SKM-1 treated with dmso at 0.1 percent for 144 hours (cell line): Measurements from ENCODE around the gene ELANE.
"Not testable (repeated sequence)": the region's sequence is repeated elsewhere in the genome, so short reads cannot be mapped to it uniquely, and the experiment has no call there.

Experiments
- DNase-seq: peaks from one replicate; lab custom pipeline; 2025; ENCODE audit not compliant: unreplicated experiment; lab: John Stamatoyannopoulos, UW

The ELANE gene

DNA sequence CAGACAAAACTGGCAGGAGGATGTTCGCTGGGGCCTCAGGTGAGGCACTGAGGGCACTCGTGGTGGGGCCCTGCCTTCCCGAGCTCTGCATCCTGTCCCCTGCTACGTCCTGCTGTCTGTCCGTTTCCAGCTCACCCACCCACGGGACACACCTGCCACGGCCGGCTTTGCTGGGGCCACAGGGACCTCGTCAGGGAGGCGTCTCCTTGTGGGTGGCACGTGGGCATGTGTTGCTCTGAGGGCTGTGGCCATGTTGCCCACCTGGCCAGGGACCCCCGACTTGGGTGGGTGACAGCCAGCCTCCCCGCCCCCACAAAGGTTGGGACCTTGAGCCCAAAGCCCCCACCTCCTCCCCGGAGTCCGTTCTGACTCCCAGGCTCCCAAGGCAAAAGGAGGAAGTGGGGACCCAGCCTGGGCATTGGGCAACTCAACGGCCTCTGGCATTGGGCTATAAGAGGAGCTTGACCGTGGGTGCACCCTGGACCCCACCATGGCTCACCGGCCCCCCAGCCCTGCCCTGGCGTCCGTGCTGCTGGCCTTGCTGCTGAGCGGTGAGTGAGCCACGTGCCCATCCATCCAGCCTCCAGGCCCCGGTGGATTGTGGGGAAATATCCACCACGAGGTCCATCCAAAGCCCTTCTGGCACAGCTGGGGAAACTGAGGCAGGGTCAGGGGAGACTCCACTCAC is 11.4 kb upstream of the ELANE start, which contains the start of gene PRTN3:
Gene PRTN3 (plus strand): TSS at position 481 of the 688 bp plus-strand sequence. CDS start 10 bp downstream, at position 491.
- peak; percentile 82 for DNase-seq

DNA sequence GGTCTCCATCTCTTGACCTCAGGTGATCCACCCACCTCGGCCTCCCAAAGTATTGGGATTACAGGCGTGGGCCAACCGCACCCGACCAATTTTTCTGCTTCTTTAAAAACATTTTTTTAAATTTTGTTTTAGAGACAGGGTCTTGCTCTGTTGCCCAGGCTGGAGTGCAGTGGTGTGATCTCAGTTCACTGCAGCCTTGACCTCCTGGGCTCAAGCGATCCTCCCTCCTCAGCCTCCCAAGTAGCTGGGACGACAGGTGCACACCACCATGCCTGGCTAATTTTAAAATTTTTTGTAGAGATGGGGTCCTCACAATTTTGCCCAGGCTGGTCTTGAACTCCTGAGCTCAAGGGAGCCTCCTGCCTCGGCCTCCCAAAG is 9.3 kb upstream of the ELANE start:
- DNase-seq: not testable (repeated sequence)

DNA sequence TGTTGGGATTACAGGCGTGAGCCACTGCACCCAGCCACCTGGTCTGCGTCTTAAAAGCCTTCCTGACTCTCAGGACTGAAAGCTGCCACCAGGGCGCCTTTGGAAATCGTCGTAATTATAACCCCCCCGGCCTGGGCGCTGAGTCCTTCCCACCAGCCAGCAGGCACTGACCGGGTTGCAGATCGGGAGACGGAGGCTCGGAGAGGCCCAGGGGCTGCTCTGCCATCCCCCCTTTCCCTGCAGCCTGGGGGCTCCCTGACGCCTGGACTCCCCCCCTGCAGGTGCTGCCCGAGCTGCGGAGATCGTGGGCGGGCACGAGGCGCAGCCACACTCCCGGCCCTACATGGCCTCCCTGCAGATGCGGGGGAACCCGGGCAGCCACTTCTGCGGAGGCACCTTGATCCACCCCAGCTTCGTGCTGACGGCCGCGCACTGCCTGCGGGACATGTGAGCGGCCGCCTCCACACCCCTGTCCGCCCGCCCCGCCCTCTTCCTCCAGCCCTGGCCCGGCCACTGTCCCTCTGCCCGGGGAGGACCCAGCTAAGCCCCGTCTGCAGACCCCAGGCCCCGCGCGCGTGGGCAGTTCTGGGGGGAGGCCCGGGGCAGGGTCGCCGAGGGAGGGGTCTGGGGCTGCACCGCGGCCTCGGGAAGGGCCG is 8.8 kb upstream of the ELANE start:
- no peak for DNase-seq

DNA sequence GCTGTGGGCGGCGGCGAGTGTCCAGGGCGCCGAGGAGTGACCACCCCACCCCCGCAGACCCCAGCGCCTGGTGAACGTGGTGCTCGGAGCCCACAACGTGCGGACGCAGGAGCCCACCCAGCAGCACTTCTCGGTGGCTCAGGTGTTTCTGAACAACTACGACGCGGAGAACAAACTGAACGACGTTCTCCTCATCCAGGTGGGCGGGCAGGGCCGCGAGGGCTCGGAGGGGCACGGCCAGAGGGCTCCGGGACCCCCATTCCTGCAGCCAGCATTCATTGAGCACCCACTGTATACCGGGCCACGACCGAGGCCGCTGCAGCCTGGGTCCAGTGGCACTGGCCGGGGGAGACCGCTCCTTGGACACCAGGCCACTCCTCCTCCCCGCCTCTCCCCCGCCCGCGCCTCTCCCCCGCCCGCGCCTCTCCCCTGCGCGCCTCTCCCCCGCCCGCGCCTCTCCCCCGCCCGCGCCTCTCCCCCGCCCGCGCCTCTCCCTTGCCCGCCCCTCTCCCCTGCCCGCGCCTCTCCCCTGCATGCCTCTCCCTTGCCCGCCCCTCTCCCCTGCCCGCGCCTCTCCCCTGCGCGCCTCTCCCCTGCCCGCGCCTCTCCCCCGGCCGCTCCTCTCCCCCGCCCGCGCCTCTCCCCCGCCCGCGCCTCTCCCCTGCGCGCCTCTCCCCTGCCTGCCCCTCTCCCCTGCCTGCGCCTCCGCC is 8.1 kb upstream of the ELANE start:
- DNase-seq: peak; percentile 63

DNA sequence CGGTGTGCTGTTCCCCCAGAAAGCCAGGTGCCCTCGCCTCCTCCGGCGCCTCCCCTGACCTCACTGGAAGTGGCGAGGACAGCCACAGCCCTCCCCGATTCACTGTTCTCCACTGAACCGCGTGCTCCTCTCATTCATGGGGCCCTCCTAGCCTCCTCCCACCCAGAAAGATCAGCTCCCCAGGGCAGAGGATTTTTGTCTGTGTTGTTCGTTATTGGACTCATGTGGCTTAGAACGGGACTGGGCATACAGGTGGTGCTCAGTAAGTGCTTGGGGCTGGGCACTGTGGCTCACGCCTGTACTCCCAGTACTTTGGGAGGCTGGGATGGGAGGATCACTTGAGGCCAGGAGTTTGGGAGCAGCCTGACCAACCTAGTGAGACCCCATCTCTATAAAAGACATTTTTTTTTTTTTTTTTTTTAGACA is 7.5 kb upstream of the ELANE start:
- peak; percentile 63 for DNase-seq

DNA sequence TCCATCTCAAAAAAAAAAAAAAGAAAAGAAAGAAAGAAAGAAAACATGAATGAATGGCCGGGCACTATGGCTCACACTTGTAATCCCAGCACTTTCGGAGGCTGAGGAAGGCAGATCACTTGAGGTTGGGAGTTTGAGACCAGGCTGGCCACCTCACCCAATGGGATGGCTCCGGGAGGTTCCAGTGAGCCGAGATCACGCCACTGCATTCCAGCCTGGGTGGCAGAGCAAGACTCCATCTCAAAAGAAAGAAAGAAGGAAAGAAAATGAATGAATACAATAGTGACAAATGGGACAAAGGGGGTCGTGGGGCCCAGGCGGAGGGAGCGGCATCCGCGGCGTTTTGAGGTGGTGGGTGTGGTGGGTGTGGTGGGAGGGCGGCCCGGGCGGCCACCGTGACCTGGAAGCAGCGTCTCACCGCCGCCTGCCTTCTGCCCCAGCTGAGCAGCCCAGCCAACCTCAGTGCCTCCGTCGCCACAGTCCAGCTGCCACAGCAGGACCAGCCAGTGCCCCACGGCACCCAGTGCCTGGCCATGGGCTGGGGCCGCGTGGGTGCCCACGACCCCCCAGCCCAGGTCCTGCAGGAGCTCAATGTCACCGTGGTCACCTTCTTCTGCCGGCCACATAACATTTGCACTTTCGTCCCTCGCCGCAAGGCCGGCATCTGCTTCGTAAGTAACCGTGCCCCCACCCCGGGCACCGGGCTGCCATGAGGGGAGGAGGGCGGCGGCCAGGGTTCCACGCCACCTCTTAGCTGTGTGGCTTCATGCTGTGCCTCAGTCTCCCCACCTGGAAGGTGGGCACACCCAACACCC is 6.2 kb upstream of the ELANE start:
- no peak for DNase-seq

DNA sequence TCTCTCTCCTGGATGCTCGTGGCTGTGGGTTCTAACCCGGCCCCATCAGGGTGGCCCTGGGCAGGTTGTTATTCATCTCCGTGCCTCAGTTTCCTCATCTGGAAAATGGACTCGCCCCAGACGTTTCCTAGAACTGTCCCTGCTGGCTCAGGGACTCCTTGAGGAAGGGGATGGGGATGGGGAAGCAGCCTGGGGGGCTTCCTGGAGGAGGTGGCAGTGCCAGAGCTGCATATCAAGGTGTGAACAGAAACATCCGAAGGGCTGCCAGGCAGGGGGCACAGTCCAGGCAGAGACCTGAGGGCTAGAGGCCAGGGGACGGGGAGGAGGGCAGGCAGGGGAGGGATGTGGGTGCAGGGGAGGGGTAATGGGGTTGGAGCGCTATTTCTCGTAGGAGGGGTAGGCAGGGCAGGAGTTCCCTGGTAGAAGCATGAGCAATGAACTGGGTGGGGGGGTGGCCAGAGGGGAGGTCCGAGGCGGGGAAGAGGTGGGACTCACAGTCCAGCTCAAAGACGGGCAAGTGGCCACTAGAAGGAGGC is 3.6 kb upstream of the ELANE start:
- peak; percentile 69 for DNase-seq

DNA sequence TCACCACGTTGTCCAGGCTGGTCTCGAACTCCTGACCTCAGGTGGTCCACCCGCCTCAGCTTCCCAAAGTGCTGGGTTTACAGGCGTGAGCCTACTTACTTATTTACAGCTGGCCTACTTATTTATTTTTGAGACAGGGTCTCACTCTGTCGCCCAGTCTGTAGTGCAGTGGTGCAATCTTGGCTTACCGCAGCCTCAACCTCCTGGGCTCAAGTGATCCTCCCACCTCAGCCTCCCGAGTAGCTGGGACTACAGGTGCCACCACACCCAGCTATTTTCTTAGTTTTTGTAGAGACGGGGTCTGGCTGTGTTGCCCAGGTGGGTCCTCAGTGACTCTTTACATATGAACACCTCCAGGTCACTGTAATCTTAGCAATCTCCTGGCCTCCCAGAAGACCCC is 2.9 kb upstream of the ELANE start:
- not testable (repeated sequence) for DNase-seq

DNA sequence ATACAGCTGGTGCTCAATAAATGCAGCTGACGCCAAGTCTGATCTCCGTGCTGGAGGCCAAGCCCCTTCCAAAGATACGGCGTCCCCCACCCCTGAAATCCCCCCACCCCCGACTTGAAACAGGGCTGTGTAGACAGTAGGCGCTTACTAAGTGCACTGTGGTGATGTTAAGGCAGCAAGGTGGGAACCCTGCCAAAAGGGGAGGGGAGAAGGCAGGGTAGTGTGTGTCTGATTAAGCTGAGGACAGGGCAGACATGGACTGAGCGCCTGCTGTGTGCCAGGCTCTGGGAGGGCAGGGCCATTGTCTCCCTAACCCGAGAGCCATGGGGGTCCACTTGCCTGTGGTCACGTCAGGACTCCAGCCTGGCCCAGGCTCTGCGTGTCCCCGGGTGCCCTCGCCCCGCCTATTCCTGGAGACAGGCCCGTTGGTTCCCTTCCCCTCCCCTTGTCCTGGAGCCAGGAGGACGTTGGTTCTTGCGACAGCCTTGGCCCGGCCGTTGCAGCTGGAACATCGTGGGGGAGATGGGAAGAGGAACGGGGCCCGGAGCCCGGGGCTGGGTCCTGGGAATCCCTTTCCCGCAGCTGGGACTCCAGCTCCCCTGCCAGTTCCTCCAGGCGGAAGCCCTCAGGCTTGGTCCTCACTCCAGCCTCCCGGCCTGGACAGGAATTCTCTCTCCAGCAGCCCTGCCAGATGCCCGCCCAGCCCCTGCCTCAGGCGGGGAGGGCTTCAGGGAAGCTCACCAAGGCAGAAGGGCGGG is 1.7 kb upstream of the ELANE start:
- peak; percentile 65 for DNase-seq

DNA sequence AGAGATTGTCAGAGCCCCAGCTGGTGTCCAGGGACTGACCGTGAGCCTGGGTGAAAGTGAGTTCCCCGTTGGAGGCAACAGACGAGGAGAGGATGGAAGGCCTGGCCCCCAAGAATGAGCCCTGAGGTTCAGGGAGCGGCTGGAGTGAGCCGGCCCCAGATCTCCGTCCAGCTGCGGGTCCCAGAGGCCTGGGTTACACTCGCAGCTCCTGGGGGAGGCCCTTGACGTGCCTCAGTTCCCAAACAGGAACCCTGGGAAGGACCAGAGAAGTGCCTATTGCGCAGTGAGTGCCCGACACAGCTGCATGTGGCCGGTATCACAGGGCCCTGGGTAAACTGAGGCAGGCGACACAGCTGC is 1.1 kb upstream of the ELANE start:
- DNase-seq: no peak

DNA sequence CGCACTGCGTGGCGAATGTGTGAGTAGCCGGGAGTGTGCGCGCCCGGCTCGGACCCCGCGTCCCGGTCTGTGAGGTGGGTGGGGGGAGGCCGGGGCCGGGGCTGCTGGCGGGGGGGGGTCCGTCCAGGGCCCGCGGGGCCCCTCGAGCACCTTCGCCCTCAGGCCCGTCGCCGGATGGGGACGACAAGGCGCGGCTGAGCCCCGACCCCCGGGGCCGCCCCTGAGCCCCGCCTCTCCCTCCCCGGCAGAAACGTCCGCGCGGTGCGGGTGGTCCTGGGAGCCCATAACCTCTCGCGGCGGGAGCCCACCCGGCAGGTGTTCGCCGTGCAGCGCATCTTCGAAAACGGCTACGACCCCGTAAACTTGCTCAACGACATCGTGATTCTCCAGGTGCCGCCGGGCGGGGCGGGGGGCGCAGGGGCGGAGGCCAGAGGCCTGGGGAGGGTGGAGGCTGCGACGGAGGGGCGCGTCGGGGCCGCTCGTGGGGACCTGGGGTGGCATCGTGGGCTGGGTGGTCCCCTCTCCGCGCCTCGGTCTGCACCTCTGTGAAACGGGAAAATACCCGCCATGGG is 997 bp downstream of the ELANE start:
- no peak for DNase-seq

DNA sequence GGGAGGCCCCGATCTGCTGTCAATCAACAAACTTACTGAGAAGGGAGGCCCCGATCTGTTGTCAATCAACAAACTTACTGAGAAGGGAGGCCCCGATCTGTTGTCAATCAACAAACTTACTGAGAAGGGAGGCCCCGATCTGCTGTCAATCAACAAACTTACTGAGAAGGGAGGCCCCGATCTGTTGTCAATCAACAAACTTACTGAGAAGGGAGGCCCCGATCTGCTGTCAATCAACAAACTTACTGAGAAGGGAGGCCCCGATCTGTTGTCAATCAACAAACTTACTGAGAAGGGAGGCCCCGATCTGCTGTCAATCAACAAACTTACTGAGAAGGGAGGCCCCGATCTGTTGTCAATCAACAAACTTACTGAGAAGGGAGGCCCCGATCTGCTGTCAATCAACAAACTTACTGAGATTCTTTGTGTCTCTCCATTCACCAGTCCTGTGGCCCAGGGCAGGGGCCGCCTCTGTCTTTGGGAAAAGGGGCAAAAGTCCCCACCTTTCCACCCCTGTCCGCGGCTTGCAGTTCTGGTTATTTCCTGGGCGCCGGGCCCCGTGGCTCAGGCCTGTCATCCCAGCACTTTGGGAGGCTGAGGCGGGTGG is 1.6 kb downstream of the ELANE start:
- not testable (repeated sequence) for DNase-seq

DNA sequence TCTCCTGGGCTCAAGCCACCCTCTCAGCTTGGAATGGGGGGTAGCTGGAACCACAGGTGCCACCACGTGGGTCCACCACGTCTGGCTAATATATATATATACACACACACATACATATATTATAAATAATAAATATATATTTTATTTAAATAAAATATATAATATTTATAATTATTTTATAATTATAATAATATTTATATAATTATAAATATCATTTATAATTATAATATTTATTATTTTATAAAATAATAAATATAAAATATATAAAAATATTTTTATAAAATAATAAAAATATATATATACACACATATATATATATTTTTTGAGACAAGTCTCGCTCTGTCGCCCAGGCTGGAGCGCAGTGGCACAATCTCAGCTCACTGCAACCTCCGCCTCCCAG is 2.4 kb downstream of the ELANE start:
- DNase-seq: no peak

DNA sequence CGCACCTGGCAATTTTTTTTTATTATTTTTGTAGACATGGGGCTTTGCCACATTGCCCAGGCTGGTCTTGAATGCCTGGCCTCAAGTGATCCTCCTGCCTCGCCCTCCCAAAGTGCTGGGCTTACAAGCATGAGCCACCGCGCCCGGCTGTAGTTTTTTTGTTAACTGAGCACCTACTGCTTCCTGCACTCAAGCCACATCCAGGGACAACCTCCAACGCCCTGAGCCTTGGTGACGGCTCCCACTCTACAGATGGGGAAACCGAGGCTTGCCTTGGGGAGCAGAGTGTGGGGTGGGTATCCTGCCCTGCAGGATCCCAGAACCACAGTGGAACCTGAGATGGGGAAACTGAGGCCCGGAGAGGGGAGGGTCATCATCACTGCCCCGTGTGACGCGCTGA is 3.0 kb downstream of the ELANE start:
- DNase-seq: no peak

DNA sequence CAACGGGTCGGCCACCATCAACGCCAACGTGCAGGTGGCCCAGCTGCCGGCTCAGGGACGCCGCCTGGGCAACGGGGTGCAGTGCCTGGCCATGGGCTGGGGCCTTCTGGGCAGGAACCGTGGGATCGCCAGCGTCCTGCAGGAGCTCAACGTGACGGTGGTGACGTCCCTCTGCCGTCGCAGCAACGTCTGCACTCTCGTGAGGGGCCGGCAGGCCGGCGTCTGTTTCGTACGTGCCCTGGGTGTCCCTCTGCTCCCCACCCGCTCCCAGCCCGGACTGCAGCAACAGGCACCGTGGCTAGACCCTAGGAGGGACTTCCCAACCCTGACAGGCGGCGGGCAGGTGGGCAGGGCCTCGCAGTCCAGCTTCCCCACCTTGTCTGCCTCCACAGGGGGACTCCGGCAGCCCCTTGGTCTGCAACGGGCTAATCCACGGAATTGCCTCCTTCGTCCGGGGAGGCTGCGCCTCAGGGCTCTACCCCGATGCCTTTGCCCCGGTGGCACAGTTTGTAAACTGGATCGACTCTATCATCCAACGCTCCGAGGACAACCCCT is 3.5 kb downstream of the ELANE start:
- no peak for DNase-seq

DNA sequence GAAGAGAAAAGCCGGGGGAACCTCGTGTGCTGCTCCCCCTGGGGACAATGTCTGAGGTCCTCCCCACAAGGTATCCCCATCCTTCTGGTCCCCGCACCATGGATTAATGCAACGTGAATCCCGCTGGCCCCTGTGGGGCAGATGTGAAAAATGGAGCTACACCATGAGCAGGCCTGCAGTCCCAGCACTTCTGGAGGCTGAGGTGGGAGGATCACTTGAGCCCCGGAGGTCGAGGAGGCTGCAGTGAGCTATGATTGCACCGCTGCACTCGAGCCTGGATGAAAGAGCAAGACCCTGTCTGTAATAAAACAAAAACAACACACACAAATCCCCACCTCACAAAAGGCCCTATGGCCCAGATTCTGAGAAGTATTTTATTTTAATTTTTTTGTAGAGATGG is 6.2 kb downstream of the ELANE start:
- no peak for DNase-seq

DNA sequence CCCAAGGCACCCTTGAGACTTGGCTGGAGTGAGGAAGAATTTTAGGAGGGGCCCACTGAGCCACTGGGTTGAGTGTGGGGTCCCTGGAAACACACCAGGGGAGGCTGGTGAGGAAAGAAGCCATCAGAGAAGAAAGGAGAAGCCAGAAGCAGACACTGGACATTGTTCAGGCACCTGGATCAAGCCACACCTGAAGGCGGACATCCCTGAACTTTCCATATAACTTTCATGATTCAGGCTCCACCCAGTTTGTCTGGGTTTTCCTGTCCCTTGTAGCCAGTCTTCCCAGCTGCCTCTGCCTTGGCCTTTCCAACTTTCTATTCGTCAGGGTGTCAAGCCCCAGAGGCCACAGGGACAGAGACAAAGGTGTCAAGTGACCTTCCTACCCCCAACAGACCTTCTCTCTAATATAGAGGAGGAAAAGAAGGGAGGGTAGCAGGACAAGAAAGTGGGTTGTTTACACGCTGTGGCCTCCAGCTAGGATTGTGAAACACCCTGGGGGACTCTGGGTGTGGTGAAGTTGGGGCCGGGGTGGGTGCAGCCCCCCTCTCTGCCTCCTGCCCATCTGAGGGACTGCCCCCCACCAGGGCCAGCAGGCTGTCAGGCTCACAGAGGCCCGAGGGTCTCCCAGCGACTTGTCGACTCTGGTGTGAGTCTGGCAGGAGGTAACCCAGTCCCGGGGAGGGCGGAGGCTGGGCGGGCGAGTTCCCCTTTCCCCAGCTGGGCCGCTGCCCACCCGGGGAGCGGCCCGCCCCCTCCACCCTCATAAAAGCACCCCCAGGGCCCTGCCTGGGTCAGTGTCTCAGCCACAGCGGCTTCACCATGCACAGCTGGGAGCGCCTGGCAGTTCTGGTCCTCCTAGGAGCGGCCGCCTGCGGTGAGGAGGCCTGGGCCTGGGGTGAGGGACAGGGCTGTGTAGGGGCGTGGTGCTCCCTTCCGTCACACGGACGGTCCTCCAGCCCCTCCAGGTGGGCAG is 7.1 kb downstream of the ELANE start, which contains the start of gene CFD:
Gene CFD (plus strand): TSS at position 797 of the 976 bp plus-strand sequence. CDS start 26 bp downstream, at position 823.
- DNase-seq: peak; percentile 52

DNA sequence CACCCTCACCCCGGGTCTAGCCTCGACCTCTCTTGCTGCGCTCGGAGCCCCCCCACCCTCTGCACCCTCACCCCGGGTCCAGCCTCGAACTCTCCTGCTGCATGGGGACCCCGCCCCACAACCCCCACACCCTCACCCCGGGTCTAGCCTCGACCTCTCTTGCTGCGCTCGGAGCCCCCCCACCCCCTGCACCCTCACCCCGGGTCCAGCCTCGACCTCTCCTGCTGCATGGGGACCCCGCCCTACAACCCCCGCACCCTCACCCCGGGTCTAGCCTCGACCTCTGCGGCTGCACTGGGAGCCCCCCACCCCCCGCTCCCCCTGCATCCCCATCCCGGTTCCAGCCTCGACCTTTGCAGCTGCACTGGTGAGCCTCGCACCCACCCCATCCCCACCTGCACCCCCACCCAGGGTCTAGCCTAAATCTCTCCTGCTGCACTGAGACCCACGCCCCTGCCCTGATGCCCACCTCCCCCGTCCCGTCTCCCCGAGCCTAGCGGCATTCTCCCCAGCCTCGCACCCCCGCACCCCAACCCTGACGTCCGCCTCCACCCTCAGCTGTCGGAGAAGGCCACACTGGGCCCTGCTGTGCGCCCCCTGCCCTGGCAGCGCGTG is 9.1 kb downstream of the ELANE start:
- no peak for DNase-seq
